HL-60 (cell line): ENCODE data around the gene IGF2R.

Source experiments
- POLR2AphosphoS5 ChIP-seq: IDR thresholded peaks from 2 replicates; pipeline ENCODE4 v1.6.1; 2012; ENCODE audit warnings: low read depth
- TF ChIP-seq, protein P1 (sequence below): IDR thresholded peaks from one replicate; pipeline ENCODE4 v1.5.1; 2011; ENCODE audit warnings: low read length, control low read depth, inconsistent platforms; ENCODE audit not compliant: insufficient read depth

DNA sequence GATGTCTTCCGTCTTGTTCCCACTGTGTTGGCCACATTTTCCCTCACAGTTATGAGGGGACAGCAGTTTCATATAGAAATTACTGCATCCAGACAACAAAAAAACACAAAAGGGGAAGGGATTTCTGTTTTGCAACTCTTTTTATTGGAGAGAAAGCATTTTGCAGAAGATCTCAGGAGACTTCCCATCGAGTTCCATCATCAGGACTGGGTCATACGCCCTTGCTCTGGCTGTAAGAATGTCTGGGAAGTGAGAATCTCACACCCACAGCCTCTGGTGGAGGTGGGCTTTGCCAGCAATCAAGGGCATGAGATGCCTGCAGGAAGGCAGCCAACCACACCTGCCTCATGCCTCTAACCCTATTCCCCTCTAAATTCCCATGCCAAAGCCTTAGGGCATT is 5.8 kb upstream of the IGF2R start:
- TF ChIP-seq, protein P1, sequence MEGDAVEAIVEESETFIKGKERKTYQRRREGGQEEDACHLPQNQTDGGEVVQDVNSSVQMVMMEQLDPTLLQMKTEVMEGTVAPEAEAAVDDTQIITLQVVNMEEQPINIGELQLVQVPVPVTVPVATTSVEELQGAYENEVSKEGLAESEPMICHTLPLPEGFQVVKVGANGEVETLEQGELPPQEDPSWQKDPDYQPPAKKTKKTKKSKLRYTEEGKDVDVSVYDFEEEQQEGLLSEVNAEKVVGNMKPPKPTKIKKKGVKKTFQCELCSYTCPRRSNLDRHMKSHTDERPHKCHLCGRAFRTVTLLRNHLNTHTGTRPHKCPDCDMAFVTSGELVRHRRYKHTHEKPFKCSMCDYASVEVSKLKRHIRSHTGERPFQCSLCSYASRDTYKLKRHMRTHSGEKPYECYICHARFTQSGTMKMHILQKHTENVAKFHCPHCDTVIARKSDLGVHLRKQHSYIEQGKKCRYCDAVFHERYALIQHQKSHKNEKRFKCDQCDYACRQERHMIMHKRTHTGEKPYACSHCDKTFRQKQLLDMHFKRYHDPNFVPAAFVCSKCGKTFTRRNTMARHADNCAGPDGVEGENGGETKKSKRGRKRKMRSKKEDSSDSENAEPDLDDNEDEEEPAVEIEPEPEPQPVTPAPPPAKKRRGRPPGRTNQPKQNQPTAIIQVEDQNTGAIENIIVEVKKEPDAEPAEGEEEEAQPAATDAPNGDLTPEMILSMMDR: no peak
- no peak for TF ChIP-seq POLR2AphosphoS5
